ENCODE results near the gene MTMR12.
"Not testable (repeated sequence)": the region's sequence is repeated elsewhere in the genome, so short reads cannot be mapped to it uniquely, and the experiment has no call there.

Gene MTMR12

GRCh38 chr5:32315221-32316014, 2.7 kb upstream of the MTMR12 start:
- H3K9ac ChIP-seq (ENCODE audit: low read depth, low read length), result no peak overlapping the region
- H3K4me1 ChIP-seq (ENCODE audit: insufficient read depth, low read length), result no peaks in the 10 kb centered on the region
- no peaks in the 10 kb centered on the region for H3K36me3 ChIP-seq (ENCODE audit: insufficient read depth, low read length)
- H3K9me3 ChIP-seq (ENCODE audit: control insufficient read depth, insufficient read depth, low read length), result no peaks in the 10 kb centered on the region

DNA sequence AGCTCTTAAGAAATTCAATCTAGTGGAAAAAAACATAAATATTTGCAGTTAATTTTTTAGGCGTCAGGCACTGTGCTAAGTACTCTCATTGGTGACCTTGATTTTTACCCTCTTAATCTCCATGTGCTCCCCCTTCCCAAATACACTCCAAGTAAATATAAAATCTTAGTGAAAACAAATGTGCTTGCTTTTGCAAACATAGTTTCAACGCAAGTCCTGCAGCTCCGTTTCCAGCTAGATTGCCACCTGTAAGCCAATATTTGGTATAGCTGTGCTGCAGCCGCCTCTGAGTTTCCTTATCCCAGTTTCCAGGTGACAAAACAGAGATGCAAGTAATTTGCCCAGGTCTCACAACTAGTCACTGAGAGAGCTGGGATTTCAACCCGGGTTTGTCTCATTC, 1.9 kb upstream of the MTMR12 start:
- Histone ChIP-seq H3K9me3 (ENCODE audit: control insufficient read depth, insufficient read depth, low read length) (no peaks in the 10 kb centered on the region), H3K36me3 (ENCODE audit: insufficient read depth, low read length) (no peaks in the 10 kb centered on the region), H3K9ac (ENCODE audit: low read depth, low read length) (no peak overlapping the region), H3K4me1 (ENCODE audit: insufficient read depth, low read length) (no peaks in the 10 kb centered on the region)

DNA sequence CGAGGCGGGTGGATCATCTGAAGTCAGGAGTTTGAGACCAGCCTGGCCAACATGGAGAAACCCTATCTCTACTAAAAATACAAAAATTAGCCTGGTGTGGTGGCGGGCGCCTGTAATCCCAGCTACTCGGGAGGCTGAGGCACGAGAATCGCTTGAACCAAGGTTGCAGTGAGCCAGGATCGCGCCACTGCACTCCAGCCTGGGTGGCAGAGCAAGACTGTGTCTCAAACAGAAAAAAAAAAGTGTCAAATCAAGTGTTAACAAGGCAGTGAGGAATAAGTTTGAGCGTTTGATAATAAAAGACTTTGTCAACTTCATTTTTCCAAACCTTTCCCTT, 1.4 kb upstream of the MTMR12 start:
- H3K36me3 ChIP-seq (ENCODE audit: insufficient read depth, low read length); H3K9ac ChIP-seq (ENCODE audit: low read depth, low read length); H3K4me1 ChIP-seq (ENCODE audit: insufficient read depth, low read length); H3K9me3 ChIP-seq (ENCODE audit: control insufficient read depth, insufficient read depth, low read length): not testable (repeated sequence)

- no peaks in the 10 kb centered on the region for H3K4me1 ChIP-seq (ENCODE audit: insufficient read depth, low read length)
- H3K36me3 ChIP-seq (ENCODE audit: insufficient read depth, low read length), result no peaks in the 10 kb centered on the region
- peak overlapping the region; percentile 86 for H3K9ac ChIP-seq (ENCODE audit: low read depth, low read length)
- no peaks in the 10 kb centered on the region for H3K9me3 ChIP-seq (ENCODE audit: control insufficient read depth, insufficient read depth, low read length)
Measured at GRCh38 chr5:32312197-32312594, 543 bp downstream of the MTMR12 start.

DNA sequence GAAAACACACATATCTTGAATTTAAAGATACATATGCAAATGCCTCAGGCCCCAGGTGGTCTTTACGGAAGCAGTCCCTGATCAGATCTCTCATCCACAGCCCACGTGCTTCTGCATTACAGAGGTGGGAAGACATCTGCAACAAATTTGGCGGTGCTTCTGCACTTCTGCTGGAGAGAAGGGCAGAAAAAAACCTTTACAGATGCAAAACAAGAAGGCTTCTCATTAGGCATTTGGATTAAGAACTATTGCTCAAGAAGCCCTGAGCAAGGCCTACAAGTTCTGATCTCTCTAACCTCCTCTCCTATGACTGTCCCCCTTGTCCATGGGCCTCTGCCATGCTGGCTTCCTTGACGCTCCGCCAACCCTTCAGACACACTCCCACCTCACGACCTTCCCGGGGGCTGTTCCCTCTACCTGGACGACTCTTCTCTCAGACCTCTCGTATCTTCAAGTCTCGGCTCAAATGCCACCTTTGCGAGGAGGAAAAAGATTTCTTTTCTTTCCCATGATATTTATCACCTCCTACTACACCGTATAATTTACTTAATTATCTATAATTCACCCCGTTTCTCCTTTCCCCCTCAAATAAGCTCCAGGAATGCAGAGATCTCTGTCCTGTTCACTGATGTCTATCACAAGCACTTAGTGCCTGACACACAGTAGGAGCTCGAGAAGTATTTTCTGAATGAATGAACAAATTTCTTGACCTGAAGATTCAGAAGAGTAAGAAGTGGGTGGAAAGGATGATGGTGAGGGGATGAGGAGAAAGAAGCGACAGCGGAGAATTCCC, 1.1 kb downstream of the MTMR12 start:
- H3K4me1 ChIP-seq (ENCODE audit: insufficient read depth, low read length), result no peaks in the 10 kb centered on the region
- peak overlapping the region; percentile 86 for H3K9ac ChIP-seq (ENCODE audit: low read depth, low read length)
- H3K9me3 ChIP-seq (ENCODE audit: control insufficient read depth, insufficient read depth, low read length), result no peaks in the 10 kb centered on the region
- no peaks in the 10 kb centered on the region for H3K36me3 ChIP-seq (ENCODE audit: insufficient read depth, low read length)

DNA sequence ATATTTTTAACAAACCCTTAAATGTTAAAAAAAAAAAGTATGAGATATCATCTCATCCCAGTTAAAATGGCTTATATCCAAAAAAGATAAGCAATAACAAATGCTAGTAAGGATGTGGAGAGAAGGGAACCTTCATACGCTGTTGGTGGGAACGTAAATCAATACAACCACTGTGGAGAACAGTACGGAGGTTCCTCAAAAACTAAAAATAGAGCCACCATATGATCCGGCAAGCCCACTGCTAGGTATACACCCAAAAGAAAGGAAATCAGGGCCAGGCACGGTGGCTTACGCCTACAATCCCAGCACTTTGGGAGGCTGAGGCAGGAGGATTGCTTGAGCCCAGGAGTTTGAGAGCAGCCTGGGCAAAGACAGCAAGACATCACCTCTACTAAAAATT, 3.0 kb downstream of the MTMR12 start:
- Histone ChIP-seq H3K4me1 (ENCODE audit: insufficient read depth, low read length) (no peaks in the 10 kb centered on the region), H3K9ac (ENCODE audit: low read depth, low read length) (no peak overlapping the region), H3K36me3 (ENCODE audit: insufficient read depth, low read length) (no peaks in the 10 kb centered on the region), H3K9me3 (ENCODE audit: control insufficient read depth, insufficient read depth, low read length) (no peaks in the 10 kb centered on the region)

DNA sequence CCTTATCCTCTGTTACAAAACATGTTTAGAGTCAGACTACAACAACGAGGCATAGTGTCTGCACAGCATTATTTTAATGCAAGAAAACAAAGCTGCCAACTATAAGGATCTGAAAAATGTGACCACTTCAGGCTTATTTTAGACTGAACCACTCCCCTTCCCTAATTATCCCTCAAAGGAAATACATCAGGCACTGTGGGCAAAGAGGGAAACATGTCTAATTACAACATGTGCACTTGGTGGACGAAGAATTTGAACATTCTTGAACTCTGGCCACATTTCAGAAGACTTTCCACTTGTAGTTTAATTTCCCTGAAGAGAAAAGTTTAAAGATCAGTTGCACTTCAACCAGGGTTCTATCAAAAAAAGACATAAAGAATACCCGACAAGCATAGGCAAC, 3.8 kb downstream of the MTMR12 start:
- Histone ChIP-seq H3K9me3 (ENCODE audit: control insufficient read depth, insufficient read depth, low read length) (no peaks in the 10 kb centered on the region), H3K36me3 (ENCODE audit: insufficient read depth, low read length) (no peaks in the 10 kb centered on the region), H3K4me1 (ENCODE audit: insufficient read depth, low read length) (no peaks in the 10 kb centered on the region), H3K9ac (ENCODE audit: low read depth, low read length) (no peak overlapping the region)

DNA sequence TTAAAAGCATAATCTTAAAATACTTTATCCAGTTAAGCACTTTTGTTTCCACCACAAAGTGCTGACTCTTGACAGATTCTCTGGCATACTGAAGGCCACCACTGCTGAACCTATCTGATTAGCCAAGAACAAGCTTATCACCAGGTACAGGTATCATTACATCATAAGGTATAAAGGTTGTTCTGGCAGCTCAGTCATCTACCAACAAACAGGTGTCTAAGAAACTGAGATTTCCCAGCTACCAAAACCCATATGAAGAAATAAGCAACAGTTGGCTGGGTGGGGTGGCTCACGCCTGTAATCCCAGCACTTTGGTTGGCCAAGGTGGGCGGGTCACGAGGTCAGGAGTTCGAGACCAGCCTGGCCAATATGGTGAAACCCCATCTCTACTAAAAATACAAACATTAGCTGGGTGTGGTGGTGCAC, 5.0 kb downstream of the MTMR12 start:
- Histone ChIP-seq H3K9ac (ENCODE audit: low read depth, low read length) (no peak overlapping the region), H3K9me3 (ENCODE audit: control insufficient read depth, insufficient read depth, low read length) (no peaks in the 10 kb centered on the region), H3K36me3 (ENCODE audit: insufficient read depth, low read length) (no peaks in the 10 kb centered on the region), H3K4me1 (ENCODE audit: insufficient read depth, low read length) (peaks cover 3% of the 10 kb centered on the region; the same call in 1 of the 2 replicates)

GRCh38 chr5:32304622-32305021, 8.1 kb downstream of the MTMR12 start:
- Histone ChIP-seq H3K9me3 (ENCODE audit: control insufficient read depth, insufficient read depth, low read length) (no peaks in the 10 kb centered on the region), H3K4me1 (ENCODE audit: insufficient read depth, low read length) (peaks cover 3% of the 10 kb centered on the region; the same call in 1 of the 2 replicates), H3K9ac (ENCODE audit: low read depth, low read length) (no peak overlapping the region), H3K36me3 (ENCODE audit: insufficient read depth, low read length) (no peaks in the 10 kb centered on the region)

DNA sequence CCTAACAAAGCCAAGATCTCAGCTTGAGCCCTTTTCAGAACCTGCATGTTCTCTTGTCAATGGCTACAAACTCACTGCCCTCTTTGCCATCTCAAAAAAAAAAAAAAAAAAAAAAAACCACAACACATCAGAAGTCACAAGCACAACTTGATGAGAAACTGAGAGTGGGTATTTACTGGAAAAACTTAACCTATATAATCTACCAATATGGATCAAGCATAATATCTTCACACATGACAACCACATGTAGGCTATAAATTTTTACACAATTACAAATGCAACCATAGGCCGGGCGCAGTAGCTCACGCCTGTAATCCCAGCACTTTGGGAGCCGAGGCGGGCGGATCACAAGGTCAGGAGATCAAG, 9.0 kb downstream of the MTMR12 start:
- no peaks in the 10 kb centered on the region for H3K36me3 ChIP-seq (ENCODE audit: insufficient read depth, low read length)
- H3K9ac ChIP-seq (ENCODE audit: low read depth, low read length), result no peak overlapping the region
- no peaks in the 10 kb centered on the region for H3K9me3 ChIP-seq (ENCODE audit: control insufficient read depth, insufficient read depth, low read length)
- H3K4me1 ChIP-seq (ENCODE audit: insufficient read depth, low read length), result peaks cover 3% of the 10 kb centered on the region; the same call in 1 of the 2 replicates

- peaks cover 7% of the 10 kb centered on the region for H3K4me1 ChIP-seq (ENCODE audit: insufficient read depth, low read length)
- no peaks in the 10 kb centered on the region for H3K36me3 ChIP-seq (ENCODE audit: insufficient read depth, low read length)
- H3K9ac ChIP-seq (ENCODE audit: low read depth, low read length), result no peak overlapping the region
- H3K9me3 ChIP-seq (ENCODE audit: control insufficient read depth, insufficient read depth, low read length), result no peaks in the 10 kb centered on the region
Measured at GRCh38 chr5:32302835-32303754, 9.6 kb downstream of the MTMR12 start.

GRCh38 chr5:32301891-32302290, 10.8 kb downstream of the MTMR12 start:
- Histone ChIP-seq H3K4me1 (ENCODE audit: insufficient read depth, low read length) (peaks cover 17% of the 10 kb centered on the region), H3K36me3 (ENCODE audit: insufficient read depth, low read length) (no peaks in the 10 kb centered on the region), H3K9me3 (ENCODE audit: control insufficient read depth, insufficient read depth, low read length) (no peaks in the 10 kb centered on the region), H3K9ac (ENCODE audit: low read depth, low read length) (no peak overlapping the region)

DNA sequence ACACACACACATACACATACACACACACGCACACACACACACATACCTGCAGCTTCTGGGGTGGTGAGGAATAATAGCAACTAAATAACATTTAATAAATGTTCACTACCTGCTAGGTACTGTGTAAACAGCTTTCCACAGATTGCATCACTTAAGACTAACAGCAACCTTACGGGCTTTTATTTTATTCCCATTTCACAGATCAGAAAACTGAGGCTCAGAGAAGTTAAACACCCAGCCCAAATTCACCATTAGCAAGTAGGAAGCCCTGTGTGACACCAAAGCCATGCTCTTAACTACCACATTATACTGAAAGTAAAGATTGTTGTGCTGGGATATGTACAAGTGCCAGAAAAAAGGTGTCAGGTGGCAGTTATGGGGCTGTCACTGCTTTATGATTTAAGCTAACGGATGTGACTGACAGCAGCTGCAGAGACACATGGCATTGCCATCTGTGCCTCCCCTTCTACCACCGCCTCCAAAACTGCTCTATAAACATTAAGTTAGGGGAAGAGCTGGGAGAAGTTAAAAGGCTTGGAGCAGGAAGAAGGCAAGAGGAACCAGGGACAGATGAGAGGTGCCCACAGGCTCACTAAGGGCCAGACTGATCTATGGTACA, 13.6 kb downstream of the MTMR12 start:
- no peaks in the 10 kb centered on the region for H3K9me3 ChIP-seq (ENCODE audit: control insufficient read depth, insufficient read depth, low read length)
- H3K4me1 ChIP-seq (ENCODE audit: insufficient read depth, low read length), result peaks cover 17% of the 10 kb centered on the region
- H3K9ac ChIP-seq (ENCODE audit: low read depth, low read length), result no peak overlapping the region
- no peaks in the 10 kb centered on the region for H3K36me3 ChIP-seq (ENCODE audit: insufficient read depth, low read length)

DNA sequence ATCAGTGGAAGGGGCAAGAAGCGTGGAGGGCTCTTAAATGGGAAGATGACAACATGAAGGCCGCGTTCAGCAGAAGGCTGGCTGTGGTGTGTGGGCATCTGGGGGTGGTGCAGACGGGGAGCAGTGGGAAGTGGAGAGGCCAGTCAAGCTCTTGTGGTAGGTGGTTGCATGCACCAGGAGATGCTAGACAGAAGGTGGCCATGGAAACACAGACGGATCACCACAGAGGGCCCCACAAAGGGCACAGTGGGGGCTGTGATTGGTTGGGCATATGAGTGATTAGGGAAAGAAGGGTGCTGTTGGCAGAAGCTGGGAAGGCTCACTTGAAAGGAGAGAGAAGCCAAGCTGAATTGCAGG, 14.7 kb downstream of the MTMR12 start:
- Histone ChIP-seq H3K9me3 (ENCODE audit: control insufficient read depth, insufficient read depth, low read length) (no peaks in the 10 kb centered on the region), H3K4me1 (ENCODE audit: insufficient read depth, low read length) (peaks cover 14% of the 10 kb centered on the region), H3K36me3 (ENCODE audit: insufficient read depth, low read length) (no peaks in the 10 kb centered on the region), H3K9ac (ENCODE audit: low read depth, low read length) (no peak overlapping the region)

Measured in ES-I3 (cell line).